A549 (cell line): ENCODE results near the gene PRPF8.

Source experiments
- BHLHE40 ChIP-seq: IDR thresholded peaks from 2 replicates; pipeline ENCODE4 v1.6.1; 2012; ENCODE audit warnings: low read depth, low read length, inconsistent platforms
- HDAC2 ChIP-seq: fragments of 200-600 bp; sonication (generic); IDR thresholded peaks from 2 replicates; pipeline ENCODE4 v1.6.1; 2016
- JUN ChIP-seq, 2 experiments: fragments of >200 bp; sonication (Bioruptor Twin); formaldehyde crosslinking; IDR thresholded peaks; 2 replicates in 1 of 2; 3 replicates in 1 of 2; pipeline ENCODE4 v1.6.1; 2016 to 2017
- NPAS2 ChIP-seq: fragments of 250-450 bp; sonication (Bioruptor Pico); IDR thresholded peaks from 2 replicates; pipeline ENCODE4 v1.8.0; 2022; ENCODE audit warnings: mild to moderate bottlenecking, moderate library complexity, borderline replicate concordance
- POLR2A ChIP-seq: IDR thresholded peaks from 2 replicates; pipeline ENCODE4 v1.6.1; 2012; ENCODE audit warnings: mild to moderate bottlenecking, low read length
- POLR2AphosphoS2 ChIP-seq: conservative IDR thresholded peaks from 2 replicates; pipeline ENCODE4 v1.6.1; 2012; ENCODE audit warnings: low read length, improper control_type of control experiment, inconsistent platforms
- RAD21 ChIP-seq, 2 experiments: fragments of >200 bp in 1 of 2; sonication (Bioruptor Twin) in 1 of 2; formaldehyde crosslinking in 1 of 2; IDR thresholded peaks in 1 of 2; conservative IDR thresholded peaks in 1 of 2; 2 replicates in 1 of 2; 3 replicates in 1 of 2; pipeline ENCODE4 v1.6.1; 2012 to 2018; ENCODE audit warnings: inconsistent platforms in 1 of 2
- TP53 ChIP-seq: fragments of 250-450 bp; sonication (Bioruptor Pico); IDR thresholded peaks from 2 replicates; pipeline ENCODE4 v1.5.0; 2021; ENCODE audit warnings: mild to moderate bottlenecking, moderate library complexity
- ZNF302 ChIP-seq: fragments of 250-450 bp; sonication (Bioruptor Pico); IDR thresholded peaks from 2 replicates; pipeline ENCODE4 v1.9.0; 2021; ENCODE audit warnings: inconsistent platforms, mild to moderate bottlenecking, moderate library complexity
- TF ChIP-seq, protein P1 (sequence below): IDR thresholded peaks from 2 replicates; pipeline ENCODE4 v1.6.1; 2012
- TF ChIP-seq, protein P2 (sequence below): fragments of >200 bp; sonication (Bioruptor Twin); formaldehyde crosslinking; IDR thresholded peaks from 3 replicates; pipeline ENCODE4 v1.5.1; 2016
- TF ChIP-seq, protein P3 (sequence below): fragments of 150-350 bp; IDR thresholded peaks from 2 replicates; pipeline ENCODE4 v1.6.1; 2014; ENCODE audit warnings: low read depth, mild to moderate bottlenecking, low read length

DNA sequence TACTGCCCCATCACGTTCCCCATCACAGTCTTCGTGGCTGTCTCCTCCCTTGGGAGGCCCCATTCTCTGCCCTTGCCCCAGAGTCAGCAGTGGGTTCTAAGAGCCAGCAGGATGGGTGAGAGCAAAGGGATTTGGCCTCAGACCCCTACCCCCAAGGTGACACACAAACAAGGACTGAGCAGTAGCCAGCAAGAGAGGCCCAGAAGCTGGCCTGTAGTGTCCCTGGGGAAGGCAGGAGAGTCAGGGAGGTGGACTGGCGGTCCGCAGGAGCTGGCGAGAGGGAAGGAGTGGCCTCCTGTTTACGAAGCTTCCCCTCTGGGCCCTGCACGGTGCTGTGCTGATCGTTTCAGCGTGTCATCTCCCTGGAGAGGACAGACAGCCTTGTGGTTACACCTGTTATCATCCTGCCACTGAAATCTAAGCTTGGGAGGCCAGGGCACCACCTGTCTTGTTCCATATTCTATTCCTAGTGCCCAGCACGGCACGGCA lies 48.2 kb upstream of the PRPF8 start:
- TF ChIP-seq, protein P1, sequence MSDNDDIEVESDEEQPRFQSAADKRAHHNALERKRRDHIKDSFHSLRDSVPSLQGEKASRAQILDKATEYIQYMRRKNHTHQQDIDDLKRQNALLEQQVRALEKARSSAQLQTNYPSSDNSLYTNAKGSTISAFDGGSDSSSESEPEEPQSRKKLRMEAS = no peak
- TF ChIP-seq, protein P2, sequence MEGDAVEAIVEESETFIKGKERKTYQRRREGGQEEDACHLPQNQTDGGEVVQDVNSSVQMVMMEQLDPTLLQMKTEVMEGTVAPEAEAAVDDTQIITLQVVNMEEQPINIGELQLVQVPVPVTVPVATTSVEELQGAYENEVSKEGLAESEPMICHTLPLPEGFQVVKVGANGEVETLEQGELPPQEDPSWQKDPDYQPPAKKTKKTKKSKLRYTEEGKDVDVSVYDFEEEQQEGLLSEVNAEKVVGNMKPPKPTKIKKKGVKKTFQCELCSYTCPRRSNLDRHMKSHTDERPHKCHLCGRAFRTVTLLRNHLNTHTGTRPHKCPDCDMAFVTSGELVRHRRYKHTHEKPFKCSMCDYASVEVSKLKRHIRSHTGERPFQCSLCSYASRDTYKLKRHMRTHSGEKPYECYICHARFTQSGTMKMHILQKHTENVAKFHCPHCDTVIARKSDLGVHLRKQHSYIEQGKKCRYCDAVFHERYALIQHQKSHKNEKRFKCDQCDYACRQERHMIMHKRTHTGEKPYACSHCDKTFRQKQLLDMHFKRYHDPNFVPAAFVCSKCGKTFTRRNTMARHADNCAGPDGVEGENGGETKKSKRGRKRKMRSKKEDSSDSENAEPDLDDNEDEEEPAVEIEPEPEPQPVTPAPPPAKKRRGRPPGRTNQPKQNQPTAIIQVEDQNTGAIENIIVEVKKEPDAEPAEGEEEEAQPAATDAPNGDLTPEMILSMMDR = no peak
- TF ChIP-seq JUN (IDR thresholded peaks at IDR 0.05) = no peak
- no peak for TF ChIP-seq NPAS2
- TF ChIP-seq ZNF302 = no peak
- no peak for TF ChIP-seq POLR2A
- no peak for TF ChIP-seq BHLHE40
- no peak for TF ChIP-seq POLR2AphosphoS2
- no peak for TF ChIP-seq RAD21 (conservative IDR thresholded peaks at IDR 0.05 in 1 of 2, IDR thresholded peaks at IDR 0.05 in 1 of 2)
- TF ChIP-seq, protein P3, sequence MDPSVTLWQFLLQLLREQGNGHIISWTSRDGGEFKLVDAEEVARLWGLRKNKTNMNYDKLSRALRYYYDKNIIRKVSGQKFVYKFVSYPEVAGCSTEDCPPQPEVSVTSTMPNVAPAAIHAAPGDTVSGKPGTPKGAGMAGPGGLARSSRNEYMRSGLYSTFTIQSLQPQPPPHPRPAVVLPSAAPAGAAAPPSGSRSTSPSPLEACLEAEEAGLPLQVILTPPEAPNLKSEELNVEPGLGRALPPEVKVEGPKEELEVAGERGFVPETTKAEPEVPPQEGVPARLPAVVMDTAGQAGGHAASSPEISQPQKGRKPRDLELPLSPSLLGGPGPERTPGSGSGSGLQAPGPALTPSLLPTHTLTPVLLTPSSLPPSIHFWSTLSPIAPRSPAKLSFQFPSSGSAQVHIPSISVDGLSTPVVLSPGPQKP = no peak
- TF ChIP-seq HDAC2 = no peak
- no peak for TF ChIP-seq TP53 (CRISPR knock-in tag)
